Upper lobe of left lung (tissue), 6 donors: ENCODE measurements around the gene ZNF783. TPM values are rescaled to one million over a fixed set of nuclear protein-coding genes. Genes with fewer than 3 reads are reported as not detected.
"Not testable (repeated sequence)": the region's sequence is repeated elsewhere in the genome, so short reads cannot be mapped to it uniquely, and the experiment has no call there.

Experiments
- ATAC-seq, 2 donors: fragments of 200-7000 bp; cut with Tn5 transposase; one replicate each; pipeline ENCODE4 v1.9.1; 2022; ENCODE audit warnings: mild to moderate bottlenecking in 2 of 2, moderate library complexity in 2 of 2; ENCODE audit not compliant: low FRiP score in 2 of 2
- DNase-seq, 2 donors: peaks; one replicate each; pipeline ENCODE4 v3.0.0-alpha.2; 2019 to 2020
- H3K27ac ChIP-seq, 4 donors: fragments of 200-600 bp; sonication (generic); one replicate each; pipeline ENCODE4 v1.5.1; 2016 to 2019
- H3K27me3 ChIP-seq, 4 donors: fragments of 200-600 bp; sonication (generic); one replicate each; pipeline ENCODE4 v1.5.1; 2017 to 2019
- H3K36me3 ChIP-seq, 4 donors: fragments of 200-600 bp; sonication (generic); one replicate each; pipeline ENCODE4 v1.5.1; 2016 to 2019
- H3K4me1 ChIP-seq, 4 donors: fragments of 200-600 bp; sonication (generic); one replicate each; pipeline ENCODE4 v1.5.1; 2018 to 2019
- H3K4me3 ChIP-seq, 4 donors: fragments of 200-600 bp; sonication (generic); one replicate each; pipeline ENCODE4 v1.5.1; 2017 to 2019; ENCODE audit warnings: mild to moderate bottlenecking in 2 of 4, moderate library complexity in 1 of 4
- H3K9me3 ChIP-seq, 4 donors: fragments of 200-600 bp; sonication (generic); one replicate each; pipeline ENCODE4 v1.5.1; 2018 to 2019
- EP300 ChIP-seq, 4 donors: sonication (generic); formaldehyde crosslinking; IDR thresholded peaks; one replicate each; pipeline ENCODE4 v1.5.1; 2017; ENCODE audit warnings: antibody characterized with exemption in 4 of 4, control low read depth in 2 of 4
- POLR2A ChIP-seq, 4 donors: fragments of 450-650 bp; IDR thresholded peaks; one replicate each; pipeline ENCODE4 v1.5.1; 2016 to 2017; ENCODE audit warnings: antibody characterized with exemption in 4 of 4, mild to moderate bottlenecking in 2 of 4
- POLR2AphosphoS5 ChIP-seq, 2 donors: sonication (generic); formaldehyde crosslinking; IDR thresholded peaks; one replicate each; pipeline ENCODE4 v1.5.1; 2017; ENCODE audit warnings: antibody characterized with exemption in 2 of 2
- WGBS, 2 donors: methylation state at CpG; one replicate each; pipeline ENCODE4 v1.1.5; 2017 to 2018; 5-methylcytosine and 5-hydroxymethylcytosine counted together
- total RNA-seq, 6 donors: library from RNA; depleted of rRNA in 4 of 6; stranded (reverse); fragments of >200 nt in 4 of 6; gene quantifications; one replicate each; pipeline versions ENCODE4 v1.1.0 to v1.2.1, GENCODE V29; 2016 to 2021
- TF ChIP-seq, protein P1 (sequence below), 6 experiments: fragments of 450-650 bp in 4 of 6; fragments of 200-600 bp in 2 of 6; sonication (generic) in 2 of 6; IDR thresholded peaks; one replicate each; pipeline ENCODE4 v1.5.1; 2016 to 2019; ENCODE audit warnings: antibody characterized with exemption in 6 of 6
- donor health status: DM: no; HTN: no; CAD: no; lungs with moderate emphysema.
- donor health status: DM: no; HTN: yes; CAD: no; lungs with severe emphysema.

Gene ZNF783
- total RNA-seq, 6 donors from 2014 or later = 12.6 to 46.1 (median 17.5) TPM

DNA sequence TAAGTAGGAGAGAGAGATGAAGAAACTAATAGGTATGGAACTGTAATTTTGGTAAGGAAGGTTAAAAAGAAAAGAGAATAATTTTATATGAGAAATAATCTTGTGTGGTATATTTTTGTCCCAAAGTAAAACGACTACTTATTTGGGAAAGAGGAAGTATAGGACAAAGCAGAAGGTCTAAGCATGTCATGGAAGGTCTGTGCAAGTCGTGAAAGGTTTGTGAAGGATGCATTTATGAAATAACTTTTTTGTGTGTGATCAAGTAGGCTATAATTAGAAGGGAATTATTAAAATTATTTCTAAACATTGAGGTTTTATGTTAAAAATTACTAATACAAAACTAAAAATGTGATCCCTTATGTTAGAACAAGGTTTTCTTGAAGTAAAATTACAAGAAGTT, 63.3 kb downstream of the ZNF783 start:
- H3K9me3 ChIP-seq = no peaks in the 10 kb centered on the region
- no peak overlapping the region for H3K27ac ChIP-seq
- DNase-seq (no peak), ATAC-seq (no peak)
- no peaks in the 10 kb centered on the region for H3K36me3 ChIP-seq
- WGBS, 2 donors = 64 to 65% methylated on average over 2 of the region's 2 CpGs
- TF ChIP-seq, protein P1, sequence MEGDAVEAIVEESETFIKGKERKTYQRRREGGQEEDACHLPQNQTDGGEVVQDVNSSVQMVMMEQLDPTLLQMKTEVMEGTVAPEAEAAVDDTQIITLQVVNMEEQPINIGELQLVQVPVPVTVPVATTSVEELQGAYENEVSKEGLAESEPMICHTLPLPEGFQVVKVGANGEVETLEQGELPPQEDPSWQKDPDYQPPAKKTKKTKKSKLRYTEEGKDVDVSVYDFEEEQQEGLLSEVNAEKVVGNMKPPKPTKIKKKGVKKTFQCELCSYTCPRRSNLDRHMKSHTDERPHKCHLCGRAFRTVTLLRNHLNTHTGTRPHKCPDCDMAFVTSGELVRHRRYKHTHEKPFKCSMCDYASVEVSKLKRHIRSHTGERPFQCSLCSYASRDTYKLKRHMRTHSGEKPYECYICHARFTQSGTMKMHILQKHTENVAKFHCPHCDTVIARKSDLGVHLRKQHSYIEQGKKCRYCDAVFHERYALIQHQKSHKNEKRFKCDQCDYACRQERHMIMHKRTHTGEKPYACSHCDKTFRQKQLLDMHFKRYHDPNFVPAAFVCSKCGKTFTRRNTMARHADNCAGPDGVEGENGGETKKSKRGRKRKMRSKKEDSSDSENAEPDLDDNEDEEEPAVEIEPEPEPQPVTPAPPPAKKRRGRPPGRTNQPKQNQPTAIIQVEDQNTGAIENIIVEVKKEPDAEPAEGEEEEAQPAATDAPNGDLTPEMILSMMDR (IDR thresholded peaks at IDR 0.05) = no peak
- TF ChIP-seq POLR2A (IDR thresholded peaks at IDR 0.05) = no peak
- TF ChIP-seq POLR2AphosphoS5 (IDR thresholded peaks at IDR 0.05) = no peak
- no peak for TF ChIP-seq EP300 (IDR thresholded peaks at IDR 0.05)
- no peaks in the 10 kb centered on the region for H3K27me3 ChIP-seq
- no peak overlapping the region for H3K4me3 ChIP-seq
- H3K4me1 ChIP-seq = no peaks in the 10 kb centered on the region

GRCh38 chr7:149329265-149329664, 67.3 kb downstream of the ZNF783 start:
- no peaks in the 10 kb centered on the region for H3K36me3 ChIP-seq
- H3K27ac ChIP-seq = no peak overlapping the region
- TF ChIP-seq POLR2A (IDR thresholded peaks at IDR 0.05) (no peak), POLR2AphosphoS5 (IDR thresholded peaks at IDR 0.05) (no peak), EP300 (IDR thresholded peaks at IDR 0.05) (no peak)
- TF ChIP-seq, protein P1 (IDR thresholded peaks at IDR 0.05) = no peak
- no peaks in the 10 kb centered on the region for H3K9me3 ChIP-seq
- DNase-seq (no peak), ATAC-seq (no peak)
- no peak overlapping the region for H3K4me3 ChIP-seq
- H3K4me1 ChIP-seq = no peaks in the 10 kb centered on the region
- 29 to 61% methylated on average over 3 of the region's 3 CpGs for WGBS, 2 donors
- no peaks in the 10 kb centered on the region for H3K27me3 ChIP-seq

DNA sequence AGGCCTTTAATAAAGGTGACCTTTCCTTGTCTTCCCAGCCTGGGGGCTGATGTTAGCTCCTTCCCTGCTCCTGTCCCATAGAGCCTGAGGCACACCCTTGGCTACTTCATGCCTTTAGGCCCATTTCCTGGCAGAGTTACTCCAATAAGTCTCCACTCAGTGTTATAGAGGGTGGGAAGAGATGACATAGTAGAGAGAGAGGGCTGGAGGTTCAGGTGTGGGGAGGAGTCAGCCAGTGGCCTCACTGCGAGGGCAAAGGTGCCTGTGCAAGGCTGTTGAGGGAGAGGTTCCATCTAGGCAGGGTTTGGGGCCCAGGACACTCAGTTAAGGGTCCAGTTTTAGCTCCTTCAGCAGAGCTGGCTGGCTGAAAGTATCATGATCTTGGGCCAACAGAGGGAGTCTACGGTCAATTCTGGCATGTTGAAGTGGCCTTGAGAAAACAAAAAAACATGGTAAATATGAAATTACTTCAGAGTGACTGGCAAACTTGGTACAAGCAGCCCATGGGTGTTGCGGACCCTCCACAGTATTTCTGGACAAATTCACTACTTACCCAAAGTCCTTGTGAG, 67.9 kb downstream of the ZNF783 start:
- TF ChIP-seq EP300 (IDR thresholded peaks at IDR 0.05) = no peak
- TF ChIP-seq, protein P1 (IDR thresholded peaks at IDR 0.05) = no peak
- no peaks in the 10 kb centered on the region for H3K4me1 ChIP-seq
- H3K27me3 ChIP-seq = no peaks in the 10 kb centered on the region
- H3K9me3 ChIP-seq = no peaks in the 10 kb centered on the region
- H3K4me3 ChIP-seq = no peak overlapping the region
- H3K27ac ChIP-seq = no peak overlapping the region
- no peaks in the 10 kb centered on the region for H3K36me3 ChIP-seq
- 78 to 81% methylated on average over 3 of the region's 3 CpGs for WGBS, 2 donors
- ATAC-seq (no peak), DNase-seq (no peak)

DNA sequence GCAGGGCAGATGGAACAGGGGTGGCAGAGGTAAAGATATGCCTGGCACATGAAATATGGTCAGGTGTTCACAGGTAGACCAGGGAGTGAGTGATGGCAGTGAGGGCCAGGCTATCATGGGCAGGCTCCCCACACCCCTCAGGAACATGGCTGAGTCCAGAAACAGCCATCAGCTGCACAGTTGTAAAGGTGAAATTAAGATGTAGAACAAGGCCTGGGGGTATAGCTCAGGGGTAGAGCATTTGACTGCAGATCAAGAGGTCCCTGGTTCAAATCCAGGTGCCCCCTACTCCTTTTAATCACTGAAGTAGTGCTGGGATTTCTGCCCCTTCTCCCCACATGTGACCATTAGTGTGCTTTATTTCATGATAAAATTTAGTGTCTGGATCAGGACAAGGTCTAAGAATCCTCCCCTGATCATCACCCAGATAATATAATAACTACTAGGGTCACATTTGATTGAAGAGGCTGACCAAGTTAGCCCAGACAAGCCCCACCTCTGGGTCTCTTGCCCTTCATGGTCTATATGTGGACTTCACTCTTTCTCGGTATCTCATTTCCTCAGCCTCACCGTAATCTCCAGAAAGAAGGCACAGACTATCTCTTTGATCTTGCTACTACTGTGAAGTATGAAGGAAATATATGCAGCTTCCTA, 69.0 kb downstream of the ZNF783 start:
- Histone ChIP-seq H3K36me3 (no peaks in the 10 kb centered on the region), H3K9me3 (no peaks in the 10 kb centered on the region), H3K27ac (no peak overlapping the region), H3K4me3 (no peak overlapping the region), H3K4me1 (no peaks in the 10 kb centered on the region), H3K27me3 (no peaks in the 10 kb centered on the region)
- WGBS, 2 donors = 68 to 73% methylated on average over 2 of the region's 2 CpGs
- ATAC-seq (no peak), DNase-seq (no peak)
- TF ChIP-seq POLR2AphosphoS5 (IDR thresholded peaks at IDR 0.05) (no peak), POLR2A (IDR thresholded peaks at IDR 0.05) (no peak), EP300 (IDR thresholded peaks at IDR 0.05) (no peak)
- TF ChIP-seq, protein P1 (IDR thresholded peaks at IDR 0.05) = no peak

DNA sequence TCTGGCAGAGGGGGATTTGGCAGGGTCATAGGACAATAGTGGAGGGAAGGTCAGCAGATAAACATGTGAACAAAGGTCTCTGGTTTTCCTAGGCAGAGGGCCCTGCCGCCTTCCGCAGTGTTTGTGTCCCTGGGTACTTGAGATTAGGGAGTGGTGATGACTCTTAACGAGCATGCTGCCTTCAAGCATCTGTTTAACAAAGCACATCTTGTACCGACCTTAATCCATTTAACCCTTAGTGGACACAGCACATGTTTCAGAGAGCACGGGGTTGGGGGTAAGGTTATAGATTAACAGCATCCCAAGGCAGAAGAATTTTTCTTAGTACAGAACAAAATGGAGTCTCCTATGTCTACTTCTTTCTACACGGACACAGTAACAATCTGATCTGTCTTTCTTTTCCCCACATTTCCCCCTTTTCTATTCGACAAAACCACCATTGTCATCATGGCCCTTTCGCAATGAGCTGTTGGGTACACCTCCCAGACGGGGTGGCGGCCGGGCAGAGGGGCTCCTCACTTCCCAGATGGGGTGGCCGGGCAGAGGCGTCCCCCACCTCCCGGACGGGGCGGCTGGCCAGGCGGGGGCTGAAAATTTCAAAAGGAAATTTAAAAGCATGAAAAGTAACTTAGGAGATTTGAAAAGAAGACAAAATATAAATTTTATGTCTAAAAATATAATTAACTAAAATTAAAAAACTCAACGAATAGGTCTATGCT, 70.8 kb downstream of the ZNF783 start:
- not testable (repeated sequence) for H3K27ac ChIP-seq, H3K4me3 ChIP-seq, H3K36me3 ChIP-seq, ATAC-seq, H3K4me1 ChIP-seq, H3K9me3 ChIP-seq, H3K27me3 ChIP-seq
- DNase-seq = peak in 1 of 2 donors; percentile 40
- WGBS, 2 donors = 73 to 76% methylated on average over 18 of the region's 18 CpGs
